ENCODE results near the gene ARMC12. TPM values are rescaled to one million over a fixed set of nuclear protein-coding genes. Genes with fewer than 3 reads are reported as not detected.

The ARMC12 gene
- total RNA-seq, 1 experiment from 2014 or later, result 0.51 TPM

Other genes starting within 250 kb of the ARMC12 start
- 6.9 and 7.3 TPM in 2 replicates for gene TEAD3, start 240.0 kb upstream of the ARMC12 start, total RNA-seq (2014; rRNA removed; shearing (Covaris generic))
- gene TULP1, start 224.1 kb upstream of the ARMC12 start, total RNA-seq (2014; rRNA removed; shearing (Covaris generic)), result not detected in 2 replicates
- 6.8 and 10.2 TPM in 2 replicates for gene FKBP5, start 48.1 kb upstream of the ARMC12 start, total RNA-seq (2014; rRNA removed; shearing (Covaris generic))
- not detected in 2 replicates for gene CLPSL2, start 39.6 kb downstream of the ARMC12 start, total RNA-seq (2014; rRNA removed; shearing (Covaris generic))
- not detected in 2 replicates for gene CLPSL1, start 44.0 kb downstream of the ARMC12 start, total RNA-seq (2014; rRNA removed; shearing (Covaris generic))
- gene CLPS, start 60.3 kb downstream of the ARMC12 start, total RNA-seq (2014; rRNA removed; shearing (Covaris generic)), result not detected in 2 replicates
- gene LHFPL5, start 68.3 kb downstream of the ARMC12 start, total RNA-seq (2014; rRNA removed; shearing (Covaris generic)), result not detected in 2 replicates
- gene SRPK1, start 184.1 kb downstream of the ARMC12 start, total RNA-seq (2014; rRNA removed; shearing (Covaris generic)), result 131 and 151 TPM in 2 replicates